ENCODE data around the gene STRN4.

GRCh38 chr19:46732172-46732938 lies 13.9 kb downstream of the STRN4 start:
- TF ChIP-seq CTCF (IDR thresholded peaks at IDR 0.05) = no peak
- no peak for TF ChIP-seq POLR2AphosphoS5 (IDR thresholded peaks at IDR 0.05; ENCODE audit: low read depth, low read length)

Measured in Panc1 (cell line).